ES-I3 (cell line): Measurements from ENCODE around the gene STK32B.

ENCODE experiments used
- H3K36me3 ChIP-seq: 2 replicates; pipeline ENCODE4 v1.6.1; 2013; ENCODE audit warnings: mild to moderate bottlenecking, low read length, control low read depth, moderate library complexity; ENCODE audit not compliant: insufficient read depth
- H3K4me1 ChIP-seq: 2 replicates; pipeline ENCODE4 v1.6.1; 2013; ENCODE audit warnings: mild to moderate bottlenecking, control low read depth, low read length; ENCODE audit not compliant: insufficient read depth
- H3K9ac ChIP-seq: 2 replicates; pipeline ENCODE4 v1.6.1; 2013; ENCODE audit warnings: low read depth, mild to moderate bottlenecking, low read length, moderate library complexity
- H3K9me3 ChIP-seq: 2 replicates; pipeline ENCODE4 v1.6.1; 2013; ENCODE audit warnings: mild to moderate bottlenecking, low read length, moderate library complexity; ENCODE audit not compliant: control insufficient read depth, insufficient read depth

The STK32B gene

DNA sequence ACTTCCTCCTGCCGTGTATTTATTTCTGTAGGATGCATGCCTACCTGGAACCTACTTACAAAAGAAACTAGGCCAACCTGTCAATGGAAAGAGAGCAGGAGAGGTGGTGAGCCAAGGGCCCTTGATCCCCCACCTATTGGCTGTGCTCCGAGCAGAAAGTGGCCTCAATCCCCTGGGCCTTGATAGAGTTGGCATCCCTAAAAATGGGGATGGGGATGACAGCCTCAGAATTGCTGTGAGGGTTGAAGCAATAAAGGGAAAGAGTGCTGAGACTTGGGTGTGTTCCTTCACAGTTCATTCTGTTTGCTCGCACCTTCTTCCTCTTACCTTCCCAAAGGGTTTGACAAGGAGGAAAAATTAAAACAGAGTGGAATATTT, 314.7 kb downstream of the STK32B start:
- Histone ChIP-seq H3K9ac (no peak overlapping the region; the same call in 1 of the 2 replicates), H3K36me3 (no peaks in the 10 kb centered on the region), H3K9me3 (no peaks in the 10 kb centered on the region), H3K4me1 (peaks cover 10% of the 10 kb centered on the region; the same call in 1 of the 2 replicates)

DNA sequence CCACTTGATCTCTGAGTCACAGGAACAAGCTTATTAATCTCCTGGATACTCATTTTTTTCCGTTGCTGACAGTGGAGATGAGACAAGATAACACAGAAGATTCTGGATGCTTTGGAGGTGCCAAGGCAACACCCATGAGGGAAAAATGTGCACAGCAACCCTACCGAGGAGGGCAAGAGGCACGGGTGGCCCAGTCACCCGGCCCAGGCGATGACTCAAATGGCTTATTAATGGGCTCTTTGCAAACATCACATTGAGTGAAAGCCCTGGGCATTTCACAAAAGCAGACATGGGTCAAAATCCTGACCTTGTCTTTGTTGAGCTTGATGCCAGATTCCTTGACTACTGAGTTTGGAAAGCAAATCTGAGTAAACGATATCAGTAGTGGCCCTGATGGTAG, 315.1 kb downstream of the STK32B start:
- peaks cover 10% of the 10 kb centered on the region; the same call in 1 of the 2 replicates for H3K4me1 ChIP-seq
- no peaks in the 10 kb centered on the region for H3K36me3 ChIP-seq
- H3K9me3 ChIP-seq = no peaks in the 10 kb centered on the region
- no peak overlapping the region for H3K9ac ChIP-seq

DNA sequence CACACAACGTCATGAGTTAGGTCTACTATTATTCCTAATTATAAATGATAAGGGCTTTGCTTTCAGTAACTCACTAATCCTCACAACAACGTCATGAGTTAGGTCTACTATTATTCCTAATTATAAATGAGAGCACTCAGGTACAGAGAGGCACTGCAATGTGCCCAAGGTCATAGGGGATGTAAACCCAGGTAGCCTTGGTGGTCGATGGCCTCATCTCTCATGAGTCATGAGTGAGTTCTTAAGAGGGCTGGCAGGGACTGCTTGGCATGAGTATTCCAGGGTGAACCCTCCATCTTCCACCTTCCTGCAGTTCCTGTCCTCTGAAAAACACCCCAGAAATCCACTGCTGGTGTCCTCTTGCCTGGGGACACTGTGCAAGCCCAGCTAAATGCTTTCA, 317.1 kb downstream of the STK32B start:
- peaks cover 10% of the 10 kb centered on the region; the same call in 1 of the 2 replicates for H3K4me1 ChIP-seq
- no peak overlapping the region for H3K9ac ChIP-seq
- no peaks in the 10 kb centered on the region for H3K9me3 ChIP-seq
- H3K36me3 ChIP-seq = no peaks in the 10 kb centered on the region

DNA sequence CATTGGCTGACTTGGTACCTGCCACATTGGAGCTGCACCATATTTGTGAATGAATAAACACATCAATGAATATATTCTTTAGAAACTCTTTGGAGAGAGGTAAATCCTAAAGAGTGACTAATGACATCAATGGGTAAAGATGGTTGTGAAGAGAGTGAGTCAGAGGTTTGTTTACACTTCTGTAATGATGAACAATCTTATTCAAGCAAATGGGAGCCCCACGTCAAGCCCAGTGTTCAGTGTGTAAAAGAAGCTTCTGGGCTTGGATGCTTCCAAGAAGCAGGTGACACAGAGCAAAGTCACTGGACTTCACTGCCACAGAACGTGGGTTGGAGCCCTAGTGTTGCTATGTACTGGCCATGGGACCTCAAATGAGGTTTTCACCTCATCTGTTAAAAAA, 319.0 kb downstream of the STK32B start:
- H3K9ac ChIP-seq = no peak overlapping the region

DNA sequence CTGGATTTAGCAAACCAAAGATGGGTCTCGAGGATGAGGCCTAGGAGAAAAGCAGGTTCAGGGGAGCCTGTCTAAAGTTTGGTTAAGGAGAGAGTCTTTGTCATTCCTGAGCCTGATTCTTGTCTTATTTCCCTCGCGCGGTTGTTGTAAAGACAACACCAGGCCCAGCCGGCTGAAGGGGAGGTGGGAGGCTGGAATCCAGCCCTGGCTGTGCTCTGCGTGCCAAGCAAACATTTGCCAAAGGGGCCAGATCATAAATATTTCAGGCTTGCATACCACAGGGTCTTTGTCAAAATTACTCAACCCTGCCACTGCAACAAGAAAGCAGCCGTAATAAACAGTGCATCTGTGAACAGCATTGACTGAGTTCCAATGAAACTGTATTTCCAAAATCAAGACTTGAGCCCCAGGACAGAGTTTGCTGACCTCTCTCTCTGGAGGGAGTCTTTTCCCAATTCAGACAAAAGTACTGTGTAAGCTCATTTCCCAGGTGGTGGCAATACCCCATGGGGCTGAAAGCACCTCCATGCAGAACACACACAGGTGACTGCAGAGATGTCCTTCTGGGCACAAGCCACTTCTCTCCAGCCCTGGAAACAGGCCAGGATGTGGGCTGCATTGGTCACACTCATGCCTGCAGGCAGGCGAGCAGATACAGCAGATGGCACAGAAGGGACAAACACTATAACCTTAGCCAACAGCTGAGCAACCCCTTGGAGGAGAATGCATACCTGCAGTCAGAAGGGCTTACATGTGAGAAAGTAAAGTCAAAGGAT, 320.3 kb downstream of the STK32B start:
- H3K36me3 ChIP-seq = no peaks in the 10 kb centered on the region
- H3K4me1 ChIP-seq = no peaks in the 10 kb centered on the region
- no peak overlapping the region for H3K9ac ChIP-seq
- H3K9me3 ChIP-seq = no peaks in the 10 kb centered on the region

More for the DNA sequence above, 319.0 kb downstream of the STK32B start:
- no peaks in the 10 kb centered on the region for H3K9me3 ChIP-seq
- H3K36me3 ChIP-seq = no peaks in the 10 kb centered on the region
- peaks cover 7% of the 10 kb centered on the region; the same call in 1 of the 2 replicates for H3K4me1 ChIP-seq

DNA sequence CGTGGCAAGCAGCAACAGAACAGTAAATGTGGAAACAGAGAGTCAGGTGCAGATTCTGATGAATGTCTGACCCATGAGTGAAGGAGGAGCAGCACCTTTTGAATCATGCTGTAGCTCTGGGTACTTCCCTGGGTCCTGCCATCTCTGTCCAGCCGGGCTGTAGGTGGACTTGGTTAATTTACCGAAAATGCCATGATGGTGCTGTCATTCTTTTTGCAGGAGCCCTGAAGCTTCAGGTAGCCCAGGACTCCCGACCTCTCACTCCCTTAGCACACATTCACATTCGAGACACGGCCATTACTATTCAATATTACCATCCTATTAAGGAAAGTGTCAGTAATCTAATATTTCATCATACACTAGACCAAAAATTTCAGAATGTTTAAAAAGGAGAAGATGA, 320.9 kb downstream of the STK32B start:
- Histone ChIP-seq H3K4me1 (no peaks in the 10 kb centered on the region), H3K9me3 (peaks cover 1% of the 10 kb centered on the region; the same call in 1 of the 2 replicates), H3K9ac (no peak overlapping the region), H3K36me3 (no peaks in the 10 kb centered on the region)

DNA sequence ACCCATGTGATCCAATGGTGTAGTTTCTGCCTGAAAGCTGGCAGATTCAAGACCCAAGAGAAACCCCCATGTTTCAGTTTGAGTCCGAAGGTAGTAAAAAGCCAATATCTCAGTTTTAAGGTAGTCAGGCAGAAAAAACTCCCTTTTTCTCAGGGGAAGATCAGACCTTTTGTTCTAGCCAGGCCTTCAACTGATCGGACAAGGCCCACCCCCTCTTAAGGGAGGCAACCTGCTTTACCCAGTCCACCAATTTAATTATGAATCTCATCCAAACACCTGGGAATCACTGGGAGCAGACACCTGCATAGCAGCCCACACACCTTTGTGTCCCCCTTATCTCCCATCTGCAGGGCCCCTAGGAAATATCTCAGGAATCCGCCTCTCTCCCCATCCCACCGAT, 322.0 kb downstream of the STK32B start:
- Histone ChIP-seq H3K9ac (no peak overlapping the region), H3K36me3 (no peaks in the 10 kb centered on the region), H3K4me1 (no peaks in the 10 kb centered on the region), H3K9me3 (peaks cover 6% of the 10 kb centered on the region)

DNA sequence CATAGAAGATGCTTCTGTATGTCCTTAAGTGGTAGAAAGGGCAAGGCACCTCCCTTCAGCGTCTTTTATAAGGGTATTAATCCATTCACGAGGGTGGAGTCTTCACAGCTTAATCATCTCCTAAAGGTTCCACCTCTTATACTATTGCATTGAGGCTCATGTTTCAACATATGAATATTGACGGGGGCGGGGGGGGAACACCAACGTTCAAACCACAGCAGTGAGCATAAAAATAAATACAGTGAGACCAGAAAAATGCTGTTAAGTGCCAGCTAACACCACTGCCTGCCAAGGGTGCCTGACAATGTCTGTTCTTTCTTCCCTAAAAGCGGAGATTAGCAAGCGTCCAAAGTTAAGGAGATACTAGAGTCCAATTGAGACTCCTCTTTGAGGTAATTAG, 323.3 kb downstream of the STK32B start:
- Histone ChIP-seq H3K4me1 (no peaks in the 10 kb centered on the region), H3K9me3 (peaks cover 6% of the 10 kb centered on the region), H3K36me3 (no peaks in the 10 kb centered on the region), H3K9ac (no peak overlapping the region)

DNA sequence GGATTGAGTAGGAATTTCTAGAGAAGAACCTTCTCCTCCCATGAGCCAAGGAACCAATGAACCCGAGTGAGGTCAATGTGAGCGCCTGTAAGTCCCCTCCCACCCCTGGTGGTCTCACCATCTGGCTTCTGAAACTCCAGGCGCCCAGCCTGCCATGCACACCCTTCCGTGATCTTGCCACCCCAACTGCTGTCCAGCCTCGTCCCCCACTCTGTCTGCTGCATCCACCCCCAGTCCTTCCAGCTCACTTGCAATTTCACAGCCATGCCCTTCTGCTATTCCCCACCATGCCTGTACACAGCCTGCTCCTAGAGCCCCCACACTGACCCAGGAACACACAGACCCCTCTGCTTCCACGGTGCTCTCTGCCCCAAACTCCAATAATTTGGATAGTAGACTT, 323.7 kb downstream of the STK32B start:
- Histone ChIP-seq H3K9me3 (peaks cover 6% of the 10 kb centered on the region), H3K4me1 (no peaks in the 10 kb centered on the region), H3K9ac (no peak overlapping the region), H3K36me3 (no peaks in the 10 kb centered on the region)

DNA sequence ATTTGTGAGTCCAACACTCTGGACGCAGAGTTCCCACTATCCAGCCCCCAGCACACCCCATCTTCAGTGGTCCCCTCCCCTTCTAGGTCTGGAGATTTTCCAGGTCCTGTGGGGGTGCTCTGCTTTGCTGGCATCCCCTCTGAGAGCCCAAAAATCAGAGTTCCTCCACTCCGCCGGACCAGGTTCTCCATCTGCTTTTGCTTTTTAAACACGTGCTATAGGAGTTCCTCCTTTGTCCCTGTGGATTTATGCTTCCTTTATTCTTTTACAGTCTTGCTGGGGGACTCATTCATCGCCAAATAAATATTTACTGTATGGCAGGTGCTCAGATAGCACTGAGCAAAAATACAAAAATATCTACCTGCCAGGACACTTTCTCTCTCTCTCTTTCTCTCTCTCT, 324.7 kb downstream of the STK32B start:
- Histone ChIP-seq H3K9ac (no peak overlapping the region), H3K4me1 (no peaks in the 10 kb centered on the region), H3K36me3 (no peaks in the 10 kb centered on the region), H3K9me3 (peaks cover 6% of the 10 kb centered on the region)

DNA sequence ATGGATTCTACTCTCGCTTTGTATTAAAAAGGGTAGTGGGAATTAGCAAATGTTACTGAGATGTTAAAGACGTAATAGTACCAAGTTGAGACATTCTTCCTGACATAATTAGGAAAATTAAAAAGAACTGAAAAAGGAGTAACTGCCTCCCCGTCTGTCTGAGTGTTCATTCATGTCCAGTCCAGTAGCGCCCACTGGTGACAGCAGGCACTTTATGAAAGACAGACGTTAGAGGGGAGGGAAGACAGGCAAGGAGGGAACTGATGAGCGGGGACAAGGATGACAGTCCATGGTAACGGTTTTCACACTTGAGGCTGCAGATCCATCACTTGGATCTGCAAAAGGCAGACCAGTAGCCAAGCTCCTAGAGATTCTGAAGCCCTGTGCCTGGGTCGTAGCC, 326.7 kb downstream of the STK32B start:
- no peak overlapping the region for H3K9ac ChIP-seq
- no peaks in the 10 kb centered on the region for H3K36me3 ChIP-seq
- no peaks in the 10 kb centered on the region for H3K4me1 ChIP-seq
- H3K9me3 ChIP-seq = peaks cover 6% of the 10 kb centered on the region

DNA sequence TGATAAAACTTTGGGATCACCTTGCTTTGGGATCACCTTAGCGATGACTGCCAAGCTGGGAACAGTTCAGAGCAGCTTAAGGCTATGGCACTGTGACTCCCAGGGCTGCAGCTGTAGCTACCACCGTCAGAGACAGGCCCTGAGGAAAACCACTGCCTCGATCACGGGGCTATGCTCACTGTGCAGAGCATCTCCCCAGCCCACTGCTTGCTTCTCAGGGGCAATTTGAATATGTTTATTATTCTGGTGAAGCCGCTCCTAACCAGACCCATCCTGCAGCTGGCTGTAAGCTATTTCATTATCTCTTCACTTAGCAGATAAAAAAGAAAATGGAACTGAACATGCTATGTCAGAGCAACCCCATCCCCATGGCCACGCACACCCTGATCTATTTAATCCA, 328.6 kb downstream of the STK32B start:
- Histone ChIP-seq H3K4me1 (no peaks in the 10 kb centered on the region), H3K9me3 (peaks cover 6% of the 10 kb centered on the region), H3K9ac (no peak overlapping the region), H3K36me3 (no peaks in the 10 kb centered on the region)

DNA sequence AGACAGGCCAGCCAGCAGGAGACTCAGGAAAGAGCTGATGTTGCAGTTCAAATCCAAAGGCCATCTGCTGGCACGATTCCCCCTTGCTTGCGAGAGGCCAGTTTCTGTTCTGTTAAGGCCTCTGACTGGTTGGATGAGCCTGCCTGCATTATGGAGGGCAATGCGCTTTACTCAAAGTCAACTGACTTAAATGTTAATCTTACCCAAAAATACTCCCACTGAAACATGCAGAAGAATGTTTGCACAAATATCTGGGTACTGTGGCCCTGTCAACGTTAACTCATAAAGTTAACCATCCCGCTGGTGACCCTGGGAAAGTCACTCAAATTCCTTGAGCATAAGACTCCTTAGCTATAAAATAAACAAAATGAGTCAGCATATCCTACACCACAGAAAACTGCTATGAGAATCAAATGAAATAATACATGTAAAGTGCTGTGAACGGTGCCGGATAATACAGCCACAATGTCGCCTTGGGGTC, 330.7 kb downstream of the STK32B start:
- Histone ChIP-seq H3K9ac (no peak overlapping the region), H3K9me3 (peaks cover 6% of the 10 kb centered on the region), H3K36me3 (no peaks in the 10 kb centered on the region), H3K4me1 (no peaks in the 10 kb centered on the region)

DNA sequence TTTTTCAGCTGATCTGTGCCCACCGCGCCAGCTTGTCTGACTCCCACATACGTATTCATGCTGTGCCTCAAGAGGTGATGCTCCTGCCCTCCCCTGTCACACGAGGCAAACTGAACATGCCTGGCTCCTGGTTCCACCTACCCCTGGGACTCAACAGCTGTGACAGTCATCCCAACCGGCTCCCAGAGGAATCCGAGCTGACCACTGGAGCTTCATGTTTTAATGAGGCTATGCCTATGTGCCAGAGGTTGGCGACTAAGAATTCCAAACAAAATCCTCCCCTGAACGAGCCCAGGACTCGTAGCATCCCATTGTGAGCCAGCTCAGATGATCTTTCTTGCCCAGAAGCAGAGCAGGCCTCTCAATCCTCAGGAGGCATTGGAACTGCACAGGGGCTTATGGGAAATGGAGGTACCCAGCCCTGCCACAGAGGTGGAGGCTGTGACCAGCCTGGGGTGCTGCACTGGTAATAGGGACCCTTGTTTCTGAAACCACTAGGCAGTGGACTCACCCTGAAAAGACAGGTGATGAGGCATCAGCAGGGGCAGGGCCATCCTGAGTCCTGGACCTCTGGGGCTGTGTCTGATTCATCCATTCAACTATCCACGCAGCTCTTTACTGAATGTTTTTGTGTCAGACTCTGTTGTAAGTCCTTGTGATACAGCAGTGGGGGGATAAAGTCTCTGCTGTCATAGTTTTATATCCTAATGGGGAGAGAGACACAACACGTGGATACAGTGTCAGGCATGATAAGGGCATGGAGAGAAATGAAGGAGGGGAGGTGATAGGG, 332.1 kb downstream of the STK32B start:
- H3K4me1 ChIP-seq = no peaks in the 10 kb centered on the region
- no peaks in the 10 kb centered on the region for H3K36me3 ChIP-seq
- H3K9ac ChIP-seq = no peak overlapping the region
- no peaks in the 10 kb centered on the region for H3K9me3 ChIP-seq
